NCI-H2107 (cell line): ENCODE measurements around the gene CCR7.

Experiments used
- DNase-seq: peaks from one replicate; lab custom pipeline; 2025; lab: John Stamatoyannopoulos, UW

CCR7 gene

GRCh38 chr17:40535924-40536294, 29.4 kb downstream of the CCR7 start:
- DNase-seq = no peak

GRCh38 chr17:40535438-40535837, 29.8 kb downstream of the CCR7 start:
- no peak for DNase-seq

GRCh38 chr17:40534371-40535189, 30.7 kb downstream of the CCR7 start:
- DNase-seq = no peak

GRCh38 chr17:40533896-40534295, 31.4 kb downstream of the CCR7 start:
- no peak for DNase-seq

- DNase-seq = no peak
Observed at GRCh38 chr17:40532520-40533253, 32.6 kb downstream of the CCR7 start.

- DNase-seq = no peak
Observed at GRCh38 chr17:40531051-40531991, 34.0 kb downstream of the CCR7 start.

GRCh38 chr17:40530531-40530994, 34.7 kb downstream of the CCR7 start:
- no peak for DNase-seq

- no peak for DNase-seq
Observed at GRCh38 chr17:40529991-40530390, 35.3 kb downstream of the CCR7 start.

- DNase-seq = no peak
Observed at GRCh38 chr17:40528692-40529417, 36.4 kb downstream of the CCR7 start.

GRCh38 chr17:40526668-40527067, 38.6 kb downstream of the CCR7 start:
- DNase-seq = no peak

GRCh38 chr17:40525294-40525693, 40.0 kb downstream of the CCR7 start:
- no peak for DNase-seq

GRCh38 chr17:40524243-40524965, 40.9 kb downstream of the CCR7 start:
- DNase-seq = no peak

GRCh38 chr17:40522961-40523310, 42.3 kb downstream of the CCR7 start:
- DNase-seq = no peak

- DNase-seq = no peak
Observed at GRCh38 chr17:40522250-40522960, 42.9 kb downstream of the CCR7 start.

GRCh38 chr17:40520991-40521453, 44.2 kb downstream of the CCR7 start:
- no peak for DNase-seq

- DNase-seq = no peak
Observed at GRCh38 chr17:40519089-40519775, 46.0 kb downstream of the CCR7 start.

- no peak for DNase-seq
Observed at GRCh38 chr17:40518401-40519088, 46.7 kb downstream of the CCR7 start.

- DNase-seq = no peak
Observed at GRCh38 chr17:40517981-40518380, 47.3 kb downstream of the CCR7 start.

GRCh38 chr17:40517286-40517662, 48.0 kb downstream of the CCR7 start:
- DNase-seq = no peak
